Hepatocyte (in vitro differentiated cells): Measurements from ENCODE around the gene BACH1. TPM values are rescaled to one million over a fixed set of nuclear protein-coding genes. Genes with fewer than 3 reads are reported as not detected.

Source experiments
- DNase-seq: peaks from one replicate; pipeline ENCODE4 v3.0.0-alpha.2; 2016; ENCODE audit warnings: low spot score
- H2AFZ ChIP-seq: fragments of 200-600 bp; sonication (generic); 2 replicates; pipeline ENCODE4 v1.6.0; 2016; ENCODE audit warnings: antibody characterized with exemption, mild to moderate bottlenecking
- H3K27ac ChIP-seq: fragments of 200-600 bp; sonication (generic); 2 replicates; pipeline ENCODE4 v1.5.1; 2016; ENCODE audit warnings: mild to moderate bottlenecking
- H3K27me3 ChIP-seq: fragments of 200-600 bp; sonication (generic); 2 replicates; pipeline ENCODE4 v1.6.1; 2016
- H3K36me3 ChIP-seq: fragments of 200-600 bp; sonication (generic); replicated peaks from 2 replicates; pipeline ENCODE4 v1.5.1; 2016; ENCODE audit warnings: low read depth; ENCODE audit not compliant: insufficient read depth
- H3K4me1 ChIP-seq: fragments of 200-600 bp; sonication (generic); 2 replicates; pipeline ENCODE4 v1.5.1; 2016; ENCODE audit warnings: mild to moderate bottlenecking, moderate library complexity; ENCODE audit not compliant: insufficient read depth
- H3K4me2 ChIP-seq: fragments of 200-600 bp; sonication (generic); 2 replicates; pipeline ENCODE4 v1.6.0; 2016
- H3K4me3 ChIP-seq: fragments of 200-600 bp; sonication (generic); 2 replicates; pipeline ENCODE4 v1.5.1; 2016; ENCODE audit warnings: mild to moderate bottlenecking
- H3K79me2 ChIP-seq: fragments of 200-600 bp; sonication (generic); 2 replicates; pipeline ENCODE4 v1.6.0; 2017; ENCODE audit warnings: mild to moderate bottlenecking
- H3K9me2 ChIP-seq: fragments of 200-600 bp; sonication (generic); replicated peaks from 2 replicates; pipeline ENCODE4 v1.6.0; 2017; ENCODE audit warnings: mild to moderate bottlenecking; ENCODE audit not compliant: insufficient read depth
- H3K9me3 ChIP-seq: fragments of 200-600 bp; sonication (generic); 2 replicates; pipeline ENCODE4 v1.5.1; 2016; ENCODE audit warnings: low read depth, mild to moderate bottlenecking
- H4K20me1 ChIP-seq: fragments of 200-600 bp; sonication (generic); 2 replicates; pipeline ENCODE4 v1.6.0; 2016; ENCODE audit warnings: mild to moderate bottlenecking; ENCODE audit not compliant: insufficient read depth, poor library complexity, severe bottlenecking
- EZH2 ChIP-seq: fragments of 200-600 bp; sonication (generic); IDR thresholded peaks from 2 replicates; pipeline ENCODE4 v1.6.1; 2016; ENCODE audit warnings: antibody characterized with exemption, mild to moderate bottlenecking, borderline replicate concordance
- EZH2phosphoT487 ChIP-seq: fragments of 200-600 bp; sonication (generic); IDR thresholded peaks from one replicate; pipeline ENCODE4 v1.6.1; 2018; ENCODE audit warnings: antibody characterized with exemption, mild to moderate bottlenecking, low read depth, moderate library complexity; ENCODE audit not compliant: unreplicated experiment, severe bottlenecking
- WGBS: methylation state at CpG from one replicate; pipeline ENCODE4 v1.1.6; 2016; ENCODE audit warnings: low lambda C conversion rate; ENCODE audit errors: missing lambda C conversion rate; 5-methylcytosine and 5-hydroxymethylcytosine counted together
- polyA plus RNA-seq: library from polyadenylated mRNA; unstranded; fragments of >200 nt; fragmentation: Nextera tagmentation; extraction: Ambion mirVana; gene quantifications from 2 replicates; pipeline ENCODE4 v1.2.1, GENCODE V29; 2016
- total RNA-seq: library from RNA; depleted of rRNA; stranded (reverse); fragments of >200 nt; gene quantifications from 2 replicates; pipeline ENCODE4 v1.2.3, GENCODE V29; 2014
- TF ChIP-seq, protein P1 (sequence below): fragments of 200-600 bp; sonication (generic); IDR thresholded peaks from 2 replicates; pipeline ENCODE4 v1.5.1; 2016; ENCODE audit warnings: antibody characterized with exemption, mild to moderate bottlenecking; ENCODE audit not compliant: poor library complexity

The BACH1 gene
- total and polyA plus RNA-seq, 2 experiments from 2014 or later = 19.7 to 79.8 TPM

DNA sequence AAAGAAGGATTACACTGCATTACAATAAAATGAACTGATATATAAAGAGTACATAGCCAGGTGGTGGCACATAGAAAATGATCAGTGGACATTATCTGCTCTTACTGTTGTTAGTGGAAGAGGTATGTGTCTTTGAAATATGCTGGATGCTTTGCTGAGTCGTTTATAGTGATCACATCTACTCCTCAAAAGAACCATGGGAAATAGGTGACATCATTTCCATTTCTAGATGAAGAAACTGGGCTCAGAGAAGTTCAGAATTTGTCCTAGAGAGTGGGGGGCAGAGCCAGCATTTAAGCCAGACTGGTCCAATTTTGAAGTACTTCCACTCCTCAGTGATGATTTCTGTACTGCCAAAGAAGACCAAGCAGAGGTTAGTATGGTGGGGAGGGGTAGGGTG is 34.0 kb upstream of the BACH1 start:
- Histone ChIP-seq H3K79me2 (no peaks in the 10 kb centered on the region), H3K4me1 (no peaks in the 10 kb centered on the region), H3K4me2 (no peak overlapping the region), H3K9me3 (no peaks in the 10 kb centered on the region), H3K4me3 (no peak overlapping the region), H3K9me2 (no peaks in the 10 kb centered on the region), H3K27me3 (no peaks in the 10 kb centered on the region), H3K36me3 (no peaks in the 10 kb centered on the region), H4K20me1 (no peaks in the 10 kb centered on the region), H3K27ac (no peak overlapping the region), H2AFZ (no peak overlapping the region)
- WGBS = 64% methylated on average over 1 of the region's 1 CpG
- TF ChIP-seq, protein P1, sequence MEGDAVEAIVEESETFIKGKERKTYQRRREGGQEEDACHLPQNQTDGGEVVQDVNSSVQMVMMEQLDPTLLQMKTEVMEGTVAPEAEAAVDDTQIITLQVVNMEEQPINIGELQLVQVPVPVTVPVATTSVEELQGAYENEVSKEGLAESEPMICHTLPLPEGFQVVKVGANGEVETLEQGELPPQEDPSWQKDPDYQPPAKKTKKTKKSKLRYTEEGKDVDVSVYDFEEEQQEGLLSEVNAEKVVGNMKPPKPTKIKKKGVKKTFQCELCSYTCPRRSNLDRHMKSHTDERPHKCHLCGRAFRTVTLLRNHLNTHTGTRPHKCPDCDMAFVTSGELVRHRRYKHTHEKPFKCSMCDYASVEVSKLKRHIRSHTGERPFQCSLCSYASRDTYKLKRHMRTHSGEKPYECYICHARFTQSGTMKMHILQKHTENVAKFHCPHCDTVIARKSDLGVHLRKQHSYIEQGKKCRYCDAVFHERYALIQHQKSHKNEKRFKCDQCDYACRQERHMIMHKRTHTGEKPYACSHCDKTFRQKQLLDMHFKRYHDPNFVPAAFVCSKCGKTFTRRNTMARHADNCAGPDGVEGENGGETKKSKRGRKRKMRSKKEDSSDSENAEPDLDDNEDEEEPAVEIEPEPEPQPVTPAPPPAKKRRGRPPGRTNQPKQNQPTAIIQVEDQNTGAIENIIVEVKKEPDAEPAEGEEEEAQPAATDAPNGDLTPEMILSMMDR = no peak
- no peak for TF ChIP-seq EZH2
- TF ChIP-seq EZH2phosphoT487 = no peak
- DNase-seq = no peak

DNA sequence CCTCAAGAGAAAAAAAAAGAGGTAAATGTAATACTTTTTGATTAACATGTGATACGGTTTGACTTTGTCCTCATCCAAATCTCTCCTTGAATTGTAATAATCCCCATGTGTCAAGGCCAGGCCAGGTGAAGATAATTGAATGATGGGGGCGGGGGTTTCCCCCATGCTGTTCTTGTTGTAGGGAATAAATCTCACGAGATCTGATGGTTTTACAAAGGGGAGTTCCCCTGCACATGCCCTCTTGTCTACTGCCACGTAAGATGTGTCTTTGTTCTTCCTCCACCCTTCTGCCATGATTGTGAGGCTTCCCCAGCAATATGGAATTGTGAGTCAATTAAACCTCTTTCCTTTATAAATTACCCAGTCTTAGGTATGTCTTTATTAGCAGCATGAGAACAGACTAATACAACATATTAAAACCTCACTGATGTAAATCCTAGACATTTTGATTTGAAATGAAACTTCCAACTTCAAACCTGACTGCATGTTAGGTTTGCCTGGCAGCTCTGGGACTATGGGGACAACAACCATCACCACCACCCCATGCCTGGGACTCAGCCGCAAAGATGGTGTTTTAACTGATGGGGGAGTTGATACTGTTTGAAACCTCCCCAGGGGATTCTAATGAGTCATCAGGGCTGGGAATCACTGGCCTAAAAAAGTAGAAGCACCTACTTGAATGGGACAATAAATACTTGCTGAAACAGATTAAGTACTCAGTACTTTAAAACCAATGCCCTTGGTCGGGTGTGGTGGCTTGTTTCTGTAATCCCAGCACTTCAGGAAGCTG is 32.8 kb upstream of the BACH1 start:
- H3K9me2 ChIP-seq = no peaks in the 10 kb centered on the region
- no peaks in the 10 kb centered on the region for H3K79me2 ChIP-seq
- DNase-seq = no peak
- TF ChIP-seq EZH2 (no peak), EZH2phosphoT487 (no peak)
- TF ChIP-seq, protein P1 = no peak
- H3K4me2 ChIP-seq = no peak overlapping the region
- no peak overlapping the region for H3K27ac ChIP-seq
- 84% methylated on average over 6 of the region's 6 CpGs for WGBS
- H3K27me3 ChIP-seq = no peaks in the 10 kb centered on the region
- H3K9me3 ChIP-seq = no peaks in the 10 kb centered on the region
- H3K36me3 ChIP-seq = no peaks in the 10 kb centered on the region
- H2AFZ ChIP-seq = no peak overlapping the region
- H3K4me3 ChIP-seq = no peak overlapping the region
- H3K4me1 ChIP-seq = no peaks in the 10 kb centered on the region
- H4K20me1 ChIP-seq = no peaks in the 10 kb centered on the region

DNA sequence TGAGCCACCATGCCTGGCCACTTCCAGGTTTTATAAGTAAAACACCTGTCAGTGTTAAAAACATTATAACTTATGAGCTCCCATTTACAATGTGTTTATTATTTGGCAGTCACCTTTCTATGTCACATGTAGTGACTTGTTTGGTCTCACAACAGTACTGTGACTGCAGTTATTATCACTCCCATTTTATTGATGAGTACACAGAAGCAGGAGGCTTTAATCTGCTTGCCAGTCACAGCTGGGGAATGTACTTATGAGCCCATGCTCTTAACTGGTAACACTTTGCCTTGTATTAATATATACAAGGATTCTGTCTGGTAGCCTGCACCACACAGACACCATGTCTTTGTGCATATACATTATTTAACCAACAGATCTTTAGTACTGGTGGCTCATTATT is 31.1 kb upstream of the BACH1 start:
- H3K79me2 ChIP-seq = no peaks in the 10 kb centered on the region
- no peaks in the 10 kb centered on the region for H3K36me3 ChIP-seq
- no peaks in the 10 kb centered on the region for H3K4me1 ChIP-seq
- H3K4me2 ChIP-seq = no peak overlapping the region
- H4K20me1 ChIP-seq = no peaks in the 10 kb centered on the region
- H3K4me3 ChIP-seq = no peak overlapping the region
- no peak for DNase-seq
- TF ChIP-seq, protein P1 = no peak
- TF ChIP-seq EZH2 = no peak
- no peak for TF ChIP-seq EZH2phosphoT487
- H2AFZ ChIP-seq = no peak overlapping the region
- H3K9me3 ChIP-seq = no peaks in the 10 kb centered on the region
- H3K27me3 ChIP-seq = no peaks in the 10 kb centered on the region
- H3K27ac ChIP-seq = no peak overlapping the region
- H3K9me2 ChIP-seq = no peaks in the 10 kb centered on the region
